Body of pancreas (tissue), 4 donors: ENCODE data around the gene CSGALNACT2. TPM values are rescaled to one million over a fixed set of nuclear protein-coding genes. Genes with fewer than 3 reads are reported as not detected.

Source experiments
- ATAC-seq: fragments of 150-250 bp; one replicate; pipeline ENCODE4 v1.9.1; 2016
- DNase-seq, 4 donors: peaks; one replicate each; pipeline ENCODE4 v3.0.0-alpha.2; 2019
- H3K27ac ChIP-seq, 4 donors: fragments of 200-600 bp; sonication (generic); 1 replicate in 3 of 4; 2 replicates in 1 of 4; pipeline versions ENCODE4 v1.5.1 to v1.6.1; 2016 to 2019; ENCODE audit warnings: mild to moderate bottlenecking in 1 of 4, mixed read lengths in 1 of 4, moderate library complexity in 1 of 4
- H3K27me3 ChIP-seq, 2 donors: fragments of 200-600 bp; sonication (generic); one replicate each; pipeline ENCODE4 v1.6.0; 2016; ENCODE audit warnings: mild to moderate bottlenecking in 1 of 2
- H3K36me3 ChIP-seq, 2 donors: fragments of 200-600 bp; sonication (generic); replicated peaks in 1 of 2; 2 replicates each; pipeline ENCODE4 v1.5.1; 2016; ENCODE audit warnings: low read depth in 2 of 2; ENCODE audit not compliant: insufficient read depth in 1 of 2
- H3K4me1 ChIP-seq: fragments of 200-600 bp; sonication (generic); one replicate; pipeline ENCODE4 v1.6.0; 2016
- H3K4me3 ChIP-seq, 2 donors: fragments of 200-600 bp; sonication (generic); 1 replicate in 1 of 2; 2 replicates in 1 of 2; pipeline ENCODE4 v1.5.1; 2016 to 2019
- H3K9me3 ChIP-seq, 3 donors: fragments of 200-600 bp; sonication (generic); 1 replicate in 2 of 3; 2 replicates in 1 of 3; pipeline ENCODE4 v1.5.1; 2016
- POLR2A ChIP-seq, 3 donors: fragments of 450-650 bp; IDR thresholded peaks; one replicate each; pipeline ENCODE4 v1.6.1; 2016; ENCODE audit warnings: antibody characterized with exemption in 3 of 3, mild to moderate bottlenecking in 2 of 3
- WGBS, 2 donors: methylation state at CpG; one replicate each; pipeline ENCODE4 v1.1.5; 2017; 5-methylcytosine and 5-hydroxymethylcytosine counted together
- intact Hi-C: fragments of 100-400 bp; cut with DNase I; formaldehyde crosslinking; loops from one replicate; pipeline ENCODE4 v1.15.1; 2023
- total RNA-seq, 2 donors: library from RNA; depleted of rRNA; stranded (reverse); fragments of >200 nt; gene quantifications; one replicate each; pipeline ENCODE4 v1.1.0, GENCODE V29; 2016
- TF ChIP-seq, protein P1 (sequence below), 7 experiments: fragments of 450-650 bp in 4 of 7; fragments of 200-600 bp in 3 of 7; sonication (generic) in 3 of 7; IDR thresholded peaks; one replicate each; pipeline ENCODE4 v1.5.1; 2016 to 2019; ENCODE audit warnings: antibody characterized with exemption in 7 of 7

CSGALNACT2 gene
- total RNA-seq, 2 donors from 2014 or later, result 6.9 to 9.6 TPM

DNA sequence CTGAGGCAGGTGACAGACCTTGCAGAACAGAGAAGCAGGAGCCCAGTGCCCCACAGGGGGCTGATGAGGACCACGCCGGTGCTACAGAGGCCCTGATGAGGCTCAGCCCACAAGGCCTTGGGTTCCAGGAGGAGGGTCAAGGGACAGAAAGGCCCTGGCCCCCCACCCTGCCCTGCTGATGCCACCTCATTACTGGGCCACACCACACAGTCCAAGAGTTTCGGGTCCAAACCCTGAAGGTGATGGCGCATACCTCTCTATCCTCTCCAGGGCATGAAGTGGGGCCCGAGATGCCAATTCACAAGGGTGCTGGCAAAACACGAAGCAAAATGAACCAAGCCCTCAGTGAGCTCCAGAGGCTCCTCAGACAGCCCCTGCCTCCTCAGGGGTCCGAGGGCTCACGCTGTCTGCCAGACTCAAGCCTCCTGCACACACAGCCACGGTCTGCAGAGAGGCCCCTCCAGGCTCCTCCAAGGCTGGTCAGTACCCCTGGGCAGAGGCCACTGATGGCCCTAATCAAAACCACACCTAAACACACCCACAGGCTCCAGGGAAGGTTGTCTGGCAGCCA, 96.3 kb downstream of the CSGALNACT2 start:
- H3K4me1 ChIP-seq, result peaks cover 7% of the 10 kb centered on the region
- no peak overlapping the region for H3K4me3 ChIP-seq
- TF ChIP-seq, protein P1, sequence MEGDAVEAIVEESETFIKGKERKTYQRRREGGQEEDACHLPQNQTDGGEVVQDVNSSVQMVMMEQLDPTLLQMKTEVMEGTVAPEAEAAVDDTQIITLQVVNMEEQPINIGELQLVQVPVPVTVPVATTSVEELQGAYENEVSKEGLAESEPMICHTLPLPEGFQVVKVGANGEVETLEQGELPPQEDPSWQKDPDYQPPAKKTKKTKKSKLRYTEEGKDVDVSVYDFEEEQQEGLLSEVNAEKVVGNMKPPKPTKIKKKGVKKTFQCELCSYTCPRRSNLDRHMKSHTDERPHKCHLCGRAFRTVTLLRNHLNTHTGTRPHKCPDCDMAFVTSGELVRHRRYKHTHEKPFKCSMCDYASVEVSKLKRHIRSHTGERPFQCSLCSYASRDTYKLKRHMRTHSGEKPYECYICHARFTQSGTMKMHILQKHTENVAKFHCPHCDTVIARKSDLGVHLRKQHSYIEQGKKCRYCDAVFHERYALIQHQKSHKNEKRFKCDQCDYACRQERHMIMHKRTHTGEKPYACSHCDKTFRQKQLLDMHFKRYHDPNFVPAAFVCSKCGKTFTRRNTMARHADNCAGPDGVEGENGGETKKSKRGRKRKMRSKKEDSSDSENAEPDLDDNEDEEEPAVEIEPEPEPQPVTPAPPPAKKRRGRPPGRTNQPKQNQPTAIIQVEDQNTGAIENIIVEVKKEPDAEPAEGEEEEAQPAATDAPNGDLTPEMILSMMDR (IDR thresholded peaks at IDR 0.05), result no peak
- TF ChIP-seq POLR2A (IDR thresholded peaks at IDR 0.05), result no peak
- peaks cover 0 to 1% (median 0%) of the 10 kb centered on the region in 3 donors for H3K9me3 ChIP-seq
- 58% methylated on average over 6 of the region's 9 CpGs; no CpG with 5 or more reads in 1 of the 2 donors for WGBS, 2 donors
- intact Hi-C loops, result no loop called here
- H3K36me3 ChIP-seq, result no peaks in the 10 kb centered on the region
- peaks cover 0 to 7% of the 10 kb centered on the region in 2 donors for H3K27me3 ChIP-seq
- no peak overlapping the region for H3K27ac ChIP-seq
- no peak for ATAC-seq
- peak in 3 of 4 donors; percentile 1 to 8 (median 6) for DNase-seq

Other genes with a start within 250 kb of the CSGALNACT2 start
- gene RET, start 61.4 kb upstream of the CSGALNACT2 start, total RNA-seq, result 1 to 10 TPM in 1 of 2 donors, under 1 TPM in 1; 0.78 to 1.6 TPM
- 1 to 10 TPM in 1 of 2 donors, under 1 TPM in 1; 0.66 to 2.6 TPM for gene RASGEF1A, start 128.6 kb downstream of the CSGALNACT2 start, total RNA-seq
- gene FXYD4, start 233.2 kb downstream of the CSGALNACT2 start, total RNA-seq, result not detected